Neutrophil (primary cell): ENCODE results near the gene SLC6A20.

Source experiments
- H3K27ac ChIP-seq: fragments of 200-600 bp; sonication (generic); 2 replicates; pipeline ENCODE4 v1.5.1; 2016; ENCODE audit warnings: mild to moderate bottlenecking, moderate library complexity
- H3K27me3 ChIP-seq: fragments of 200-600 bp; sonication (generic); 2 replicates; pipeline ENCODE4 v1.6.0; 2016; ENCODE audit warnings: mild to moderate bottlenecking
- H3K36me3 ChIP-seq: fragments of 200-600 bp; sonication (generic); 2 replicates; pipeline ENCODE4 v1.5.1; 2017
- H3K4me1 ChIP-seq, 2 experiments: fragments of 200-600 bp in 1 of 2; sonication (generic) in 1 of 2; 1 replicate in 1 of 2; 2 replicates in 1 of 2; pipeline versions ENCODE4 v1.5.1 to v1.6.1; 2013 to 2016; ENCODE audit warnings: low read depth in 1 of 2, low read length in 1 of 2, mild to moderate bottlenecking in 1 of 2, moderate library complexity in 1 of 2; ENCODE audit not compliant: control insufficient read depth in 1 of 2, insufficient read depth in 1 of 2
- H3K4me3 ChIP-seq, 2 experiments: fragments of 200-600 bp in 1 of 2; sonication (generic) in 1 of 2; 1 replicate in 1 of 2; 2 replicates in 1 of 2; pipeline ENCODE4 v1.5.1; 2013 to 2016; ENCODE audit warnings: low read depth in 1 of 2, low read length in 1 of 2, mild to moderate bottlenecking in 1 of 2, moderate library complexity in 1 of 2
- H3K9me3 ChIP-seq: fragments of 200-600 bp; sonication (generic); 2 replicates; pipeline ENCODE4 v1.5.1; 2016
- TF ChIP-seq, protein P1 (sequence below): fragments of 200-600 bp; sonication (generic); IDR thresholded peaks from 2 replicates; pipeline ENCODE4 v1.5.1; 2016; ENCODE audit warnings: antibody characterized with exemption

The SLC6A20 gene

DNA sequence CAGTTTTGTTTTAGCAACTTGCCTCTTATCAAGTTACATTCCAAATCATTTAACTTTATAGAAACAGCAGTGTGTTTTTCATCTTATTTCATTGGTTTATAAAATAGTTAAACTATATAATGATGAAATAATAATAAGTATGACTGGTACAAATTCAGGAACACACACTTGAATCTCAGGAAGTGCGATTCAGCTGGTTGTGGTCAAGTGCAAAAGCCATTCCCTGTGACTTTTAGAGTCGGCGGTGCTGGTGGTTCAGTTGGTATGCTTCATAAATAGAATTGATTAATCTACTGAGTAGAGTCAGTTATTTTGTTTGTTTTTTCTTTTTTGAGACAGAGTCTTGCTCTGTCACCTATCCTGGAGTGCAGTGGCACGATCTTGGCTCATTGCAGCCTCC is 84.4 kb downstream of the SLC6A20 start:
- Histone ChIP-seq H3K4me3 (no peak overlapping the region), H3K9me3 (no peaks in the 10 kb centered on the region), H3K4me1 (no peaks in the 10 kb centered on the region), H3K36me3 (peaks cover 89% of the 10 kb centered on the region), H3K27ac (no peak overlapping the region), H3K27me3 (no peaks in the 10 kb centered on the region)
- TF ChIP-seq, protein P1, sequence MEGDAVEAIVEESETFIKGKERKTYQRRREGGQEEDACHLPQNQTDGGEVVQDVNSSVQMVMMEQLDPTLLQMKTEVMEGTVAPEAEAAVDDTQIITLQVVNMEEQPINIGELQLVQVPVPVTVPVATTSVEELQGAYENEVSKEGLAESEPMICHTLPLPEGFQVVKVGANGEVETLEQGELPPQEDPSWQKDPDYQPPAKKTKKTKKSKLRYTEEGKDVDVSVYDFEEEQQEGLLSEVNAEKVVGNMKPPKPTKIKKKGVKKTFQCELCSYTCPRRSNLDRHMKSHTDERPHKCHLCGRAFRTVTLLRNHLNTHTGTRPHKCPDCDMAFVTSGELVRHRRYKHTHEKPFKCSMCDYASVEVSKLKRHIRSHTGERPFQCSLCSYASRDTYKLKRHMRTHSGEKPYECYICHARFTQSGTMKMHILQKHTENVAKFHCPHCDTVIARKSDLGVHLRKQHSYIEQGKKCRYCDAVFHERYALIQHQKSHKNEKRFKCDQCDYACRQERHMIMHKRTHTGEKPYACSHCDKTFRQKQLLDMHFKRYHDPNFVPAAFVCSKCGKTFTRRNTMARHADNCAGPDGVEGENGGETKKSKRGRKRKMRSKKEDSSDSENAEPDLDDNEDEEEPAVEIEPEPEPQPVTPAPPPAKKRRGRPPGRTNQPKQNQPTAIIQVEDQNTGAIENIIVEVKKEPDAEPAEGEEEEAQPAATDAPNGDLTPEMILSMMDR: no peak

DNA sequence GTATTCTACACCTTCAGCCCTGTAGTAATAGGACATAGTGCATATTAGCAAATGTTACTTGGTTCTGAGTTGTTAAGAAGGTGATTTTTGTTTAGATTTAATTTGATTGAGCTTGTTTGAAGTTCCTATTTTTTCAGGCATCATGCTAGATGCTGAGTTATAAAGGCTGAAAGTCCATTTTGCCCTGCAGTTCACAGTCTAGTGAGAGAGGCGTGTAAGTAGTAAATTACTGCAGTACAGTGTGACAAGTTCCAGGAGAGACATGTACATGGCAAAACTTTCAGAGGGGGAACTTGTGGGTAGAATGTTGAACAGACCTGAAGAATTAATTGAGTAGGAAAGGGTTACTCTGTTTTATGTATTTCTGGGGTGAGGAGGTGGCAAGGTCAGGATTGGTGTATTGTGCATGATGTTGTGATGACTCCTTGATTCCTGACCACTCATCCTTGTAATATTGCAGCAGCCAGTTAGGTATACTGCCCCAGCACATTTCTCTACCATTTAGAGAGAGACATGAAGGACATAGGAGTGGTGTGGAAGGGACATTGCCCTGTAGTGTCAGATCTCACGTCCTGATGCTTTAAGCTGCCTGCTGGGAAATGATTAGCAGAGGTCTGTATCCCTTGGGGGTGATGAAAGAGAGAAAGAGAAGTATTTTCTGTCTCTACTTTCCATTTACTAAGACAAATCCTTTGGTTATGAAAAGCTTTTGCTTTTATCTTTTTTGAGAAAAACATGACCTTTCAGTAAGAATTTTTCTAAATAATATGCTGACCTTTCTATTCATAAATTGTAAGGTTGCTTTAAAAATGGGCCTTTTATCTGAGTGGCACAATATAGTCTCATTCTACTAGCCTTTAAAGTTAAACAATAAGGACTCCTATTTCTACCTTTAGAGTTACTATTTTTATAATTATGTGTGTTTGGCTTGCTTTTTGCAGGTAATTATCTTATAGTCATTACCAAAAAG is 90.2 kb downstream of the SLC6A20 start:
- Histone ChIP-seq H3K27ac (no peak overlapping the region), H3K9me3 (no peaks in the 10 kb centered on the region), H3K36me3 (peaks cover 71% of the 10 kb centered on the region), H3K4me1 (peaks cover 0 to 13% of the 10 kb centered on the region in 2 experiments), H3K4me3 (no peak overlapping the region), H3K27me3 (no peaks in the 10 kb centered on the region)
- TF ChIP-seq, protein P1: no peak
